ENCODE measurements around the gene CDH8.

CDH8 gene

GRCh38 chr16:62029947-62030346 lies 6.3 kb downstream of the CDH8 start:
- H3K36me3 ChIP-seq (replicated peaks; ENCODE audit: insufficient read depth, low read length) = no peaks in the 10 kb centered on the region

GRCh38 chr16:62022688-62023087 lies 13.6 kb downstream of the CDH8 start:
- no peak for DNase-seq
- Histone ChIP-seq H3K9ac (ENCODE audit: low read length) (no peak overlapping the region), H3K4me1 (ENCODE audit: low read length) (no peaks in the 10 kb centered on the region), H4K20me1 (ENCODE audit: insufficient read depth, low read length) (no peaks in the 10 kb centered on the region), H3K9me3 (replicated peaks; ENCODE audit: insufficient read depth, low read length) (no peaks in the 10 kb centered on the region), H3K79me2 (ENCODE audit: low read length) (no peaks in the 10 kb centered on the region), H3K36me3 (replicated peaks; ENCODE audit: insufficient read depth, low read length) (no peaks in the 10 kb centered on the region), H2AFZ (ENCODE audit: low read length) (no peak overlapping the region), H3K9me2 (replicated peaks; ENCODE audit: insufficient read depth, low read length) (no peaks in the 10 kb centered on the region), H3K27ac (ENCODE audit: low read length) (no peak overlapping the region), H3K4me2 (ENCODE audit: low read depth, low read length) (no peak overlapping the region), H3K27me3 (replicated peaks; ENCODE audit: insufficient read depth, low read length) (no peaks in the 10 kb centered on the region), H3K4me3 (ENCODE audit: low read length) (no peak overlapping the region), H3F3A (ENCODE audit: insufficient read depth, low read length) (no peaks in the 10 kb centered on the region)
- no peak for TF ChIP-seq EZH2 (optimal IDR thresholded peaks at IDR 0.05; ENCODE audit: low read depth, low read length)

More at GRCh38 chr16:62029947-62030346, 6.3 kb downstream of the CDH8 start:
- Histone ChIP-seq H4K20me1 (ENCODE audit: insufficient read depth, low read length) (no peaks in the 10 kb centered on the region), H2AFZ (ENCODE audit: low read length) (no peak overlapping the region), H3K4me1 (ENCODE audit: low read length) (no peaks in the 10 kb centered on the region), H3K9ac (ENCODE audit: low read length) (no peak overlapping the region), H3K27me3 (replicated peaks; ENCODE audit: insufficient read depth, low read length) (no peaks in the 10 kb centered on the region), H3K4me3 (ENCODE audit: low read length) (no peak overlapping the region), H3K9me3 (replicated peaks; ENCODE audit: insufficient read depth, low read length) (no peaks in the 10 kb centered on the region), H3K27ac (ENCODE audit: low read length) (no peak overlapping the region), H3K79me2 (ENCODE audit: low read length) (no peaks in the 10 kb centered on the region), H3K9me2 (replicated peaks; ENCODE audit: insufficient read depth, low read length) (no peaks in the 10 kb centered on the region), H3F3A (ENCODE audit: insufficient read depth, low read length) (no peaks in the 10 kb centered on the region), H3K4me2 (ENCODE audit: low read depth, low read length) (no peak overlapping the region)
- TF ChIP-seq EZH2phosphoT487 (IDR thresholded peaks at IDR 0.05; ENCODE audit: low read length) (no peak), EZH2 (optimal IDR thresholded peaks at IDR 0.05; ENCODE audit: low read depth, low read length) (no peak), CTCF (IDR thresholded peaks at IDR 0.05; ENCODE audit: low read length) (no peak)
- DNase-seq = no peak

GRCh38 chr16:62021161-62021581 lies 15.1 kb downstream of the CDH8 start:
- Histone ChIP-seq H3K36me3 (replicated peaks; ENCODE audit: insufficient read depth, low read length) (no peaks in the 10 kb centered on the region), H3K4me2 (ENCODE audit: low read depth, low read length) (no peak overlapping the region)
- TF ChIP-seq EZH2 (optimal IDR thresholded peaks at IDR 0.05; ENCODE audit: low read depth, low read length) (no peak), EZH2phosphoT487 (IDR thresholded peaks at IDR 0.05; ENCODE audit: low read length) (no peak), CTCF (IDR thresholded peaks at IDR 0.05; ENCODE audit: low read length) (no peak)

GRCh38 chr16:62020681-62021080 lies 15.6 kb downstream of the CDH8 start:
- Histone ChIP-seq H3K36me3 (replicated peaks; ENCODE audit: insufficient read depth, low read length) (no peaks in the 10 kb centered on the region), H3F3A (ENCODE audit: insufficient read depth, low read length) (no peaks in the 10 kb centered on the region), H3K79me2 (ENCODE audit: low read length) (no peaks in the 10 kb centered on the region), H3K4me2 (ENCODE audit: low read depth, low read length) (no peak overlapping the region), H3K27me3 (replicated peaks; ENCODE audit: insufficient read depth, low read length) (no peaks in the 10 kb centered on the region), H3K27ac (ENCODE audit: low read length) (no peak overlapping the region), H2AFZ (ENCODE audit: low read length) (no peak overlapping the region), H4K20me1 (ENCODE audit: insufficient read depth, low read length) (no peaks in the 10 kb centered on the region), H3K9me2 (replicated peaks; ENCODE audit: insufficient read depth, low read length) (no peaks in the 10 kb centered on the region), H3K4me1 (ENCODE audit: low read length) (no peaks in the 10 kb centered on the region), H3K9me3 (replicated peaks; ENCODE audit: insufficient read depth, low read length) (no peaks in the 10 kb centered on the region), H3K9ac (ENCODE audit: low read length) (no peak overlapping the region), H3K4me3 (ENCODE audit: low read length) (no peak overlapping the region)
- TF ChIP-seq EZH2phosphoT487 (IDR thresholded peaks at IDR 0.05; ENCODE audit: low read length) = no peak
- TF ChIP-seq EZH2 (optimal IDR thresholded peaks at IDR 0.05; ENCODE audit: low read depth, low read length) = no peak
- no peak for TF ChIP-seq CTCF (IDR thresholded peaks at IDR 0.05; ENCODE audit: low read length)
- DNase-seq = no peak

More at GRCh38 chr16:62021161-62021581, 15.1 kb downstream of the CDH8 start:
- no peak overlapping the region for H2AFZ ChIP-seq (ENCODE audit: low read length)
- H3K79me2 ChIP-seq (ENCODE audit: low read length) = no peaks in the 10 kb centered on the region
- H3F3A ChIP-seq (ENCODE audit: insufficient read depth, low read length) = no peaks in the 10 kb centered on the region
- H3K9ac ChIP-seq (ENCODE audit: low read length) = no peak overlapping the region
- no peak overlapping the region for H3K4me3 ChIP-seq (ENCODE audit: low read length)
- H3K27ac ChIP-seq (ENCODE audit: low read length) = no peak overlapping the region
- no peaks in the 10 kb centered on the region for H3K4me1 ChIP-seq (ENCODE audit: low read length)
- no peaks in the 10 kb centered on the region for H3K9me3 ChIP-seq (replicated peaks; ENCODE audit: insufficient read depth, low read length)
- H3K9me2 ChIP-seq (replicated peaks; ENCODE audit: insufficient read depth, low read length) = no peaks in the 10 kb centered on the region
- no peaks in the 10 kb centered on the region for H4K20me1 ChIP-seq (ENCODE audit: insufficient read depth, low read length)
- no peak for DNase-seq
- H3K27me3 ChIP-seq (replicated peaks; ENCODE audit: insufficient read depth, low read length) = no peaks in the 10 kb centered on the region
